GM19099 (cell line): Measurements from ENCODE around the gene OGFOD3.

Experiments
- POLR2A ChIP-seq: IDR thresholded peaks from 3 replicates; pipeline ENCODE4 v1.6.1; 2011; ENCODE audit warnings: low read depth; ENCODE audit not compliant: insufficient read length; ENCODE audit errors: extremely low read depth

The OGFOD3 gene

GRCh38 chr17:82380860-82381702 is 37.3 kb downstream of the OGFOD3 start:
- no peak for TF ChIP-seq POLR2A

DNA sequence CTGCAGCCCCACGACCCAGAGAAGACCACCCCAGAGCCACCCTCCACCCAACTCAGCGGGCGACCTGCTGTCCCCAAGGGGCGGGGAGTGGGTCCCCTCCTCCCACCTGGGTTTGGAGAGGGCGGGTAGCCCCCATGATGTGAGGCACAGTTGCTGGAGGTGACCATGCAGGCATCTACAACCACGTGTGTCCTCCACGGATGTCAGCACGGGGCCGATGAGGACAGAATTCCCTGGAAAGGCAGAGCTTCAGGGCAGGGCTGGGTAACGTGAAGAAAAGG is 39.7 kb downstream of the OGFOD3 start:
- no peak for TF ChIP-seq POLR2A

DNA sequence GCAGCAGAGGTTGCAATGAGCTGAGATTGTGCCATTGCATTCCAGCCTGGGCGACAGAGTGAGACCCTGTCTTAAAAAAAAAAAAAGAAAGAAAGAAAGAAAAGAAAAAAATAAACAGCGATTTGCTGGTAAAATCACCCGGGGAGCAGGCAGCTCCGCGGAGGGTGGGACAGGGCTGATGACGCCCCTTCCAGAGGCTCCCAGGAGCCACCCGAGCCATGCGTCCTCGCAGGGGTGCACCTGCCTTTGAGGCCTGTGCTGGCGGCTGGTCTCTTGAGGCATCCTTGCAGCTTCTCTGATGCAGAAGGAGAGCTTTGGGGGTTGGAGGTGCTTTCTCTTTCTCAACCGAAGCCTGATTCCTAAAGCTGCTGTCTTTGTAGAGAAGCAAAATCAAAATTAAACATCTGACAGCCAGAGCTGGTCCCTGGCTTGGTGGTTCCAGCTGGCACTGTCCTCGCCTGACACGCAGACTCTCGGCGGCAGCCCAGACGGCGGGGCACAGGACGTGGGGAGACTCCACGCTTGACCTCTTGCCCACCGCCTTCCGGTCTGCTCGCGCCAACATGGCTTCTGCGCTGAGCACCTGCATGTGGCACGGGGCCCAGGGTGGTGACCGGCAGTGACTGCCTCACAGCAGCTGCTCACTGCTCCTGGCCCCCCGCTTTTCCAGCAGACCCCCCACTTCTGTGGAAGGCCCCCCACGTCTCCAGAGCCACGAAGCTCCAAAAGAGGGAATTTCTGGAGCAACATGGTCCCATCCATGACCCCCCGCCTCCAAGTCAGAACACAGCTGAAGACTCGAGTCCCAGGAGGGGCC is 40.3 kb downstream of the OGFOD3 start:
- TF ChIP-seq POLR2A: no peak

- TF ChIP-seq POLR2A: no peak
Measured at GRCh38 chr17:82376042-82376730, 42.2 kb downstream of the OGFOD3 start.

GRCh38 chr17:82375359-82376041 is 42.9 kb downstream of the OGFOD3 start:
- TF ChIP-seq POLR2A: no peak

GRCh38 chr17:82374626-82375331 is 43.6 kb downstream of the OGFOD3 start:
- TF ChIP-seq POLR2A: no peak

- no peak for TF ChIP-seq POLR2A
Measured at GRCh38 chr17:82373731-82374625, 44.4 kb downstream of the OGFOD3 start.

DNA sequence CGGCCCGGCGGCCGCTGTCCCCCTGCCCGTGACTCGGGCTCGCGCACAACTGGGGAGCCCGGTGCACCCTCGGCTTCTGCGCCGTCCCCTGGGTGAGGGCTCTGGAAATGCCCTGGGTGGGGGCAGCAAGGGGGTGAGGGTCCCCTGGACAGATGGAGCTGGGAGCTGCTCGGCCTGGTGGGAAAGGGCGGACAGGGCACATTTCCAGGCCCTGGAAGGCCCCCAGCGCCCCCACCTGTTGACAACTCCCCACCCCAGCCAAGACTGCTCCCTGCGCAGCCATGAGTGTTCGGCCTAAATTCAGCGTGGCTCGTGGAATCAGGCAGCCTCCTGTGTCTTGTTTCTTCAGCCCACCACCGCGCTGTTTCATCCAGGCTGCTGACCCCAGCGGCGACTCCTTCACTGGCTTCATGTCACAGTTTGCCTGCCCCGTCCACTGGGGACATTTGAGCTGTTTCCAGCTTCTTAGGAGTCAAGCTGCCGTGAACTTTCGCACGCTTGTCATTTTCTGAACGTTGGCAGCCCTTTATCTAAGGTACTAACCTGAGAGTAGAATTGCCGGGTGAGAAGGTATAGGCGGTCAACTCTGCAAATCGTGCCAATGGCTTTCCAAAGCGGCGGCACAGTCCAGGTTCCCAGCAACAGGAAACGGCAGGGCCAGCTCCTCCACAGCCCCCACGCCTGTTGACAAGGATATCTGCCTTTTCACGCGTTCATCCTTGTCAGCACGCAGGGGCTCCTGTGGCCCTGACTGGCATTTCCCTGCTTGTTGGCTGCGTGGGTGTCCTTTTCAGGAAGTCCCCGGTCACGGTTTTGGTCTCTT is 45.9 kb downstream of the OGFOD3 start:
- TF ChIP-seq POLR2A: no peak

DNA sequence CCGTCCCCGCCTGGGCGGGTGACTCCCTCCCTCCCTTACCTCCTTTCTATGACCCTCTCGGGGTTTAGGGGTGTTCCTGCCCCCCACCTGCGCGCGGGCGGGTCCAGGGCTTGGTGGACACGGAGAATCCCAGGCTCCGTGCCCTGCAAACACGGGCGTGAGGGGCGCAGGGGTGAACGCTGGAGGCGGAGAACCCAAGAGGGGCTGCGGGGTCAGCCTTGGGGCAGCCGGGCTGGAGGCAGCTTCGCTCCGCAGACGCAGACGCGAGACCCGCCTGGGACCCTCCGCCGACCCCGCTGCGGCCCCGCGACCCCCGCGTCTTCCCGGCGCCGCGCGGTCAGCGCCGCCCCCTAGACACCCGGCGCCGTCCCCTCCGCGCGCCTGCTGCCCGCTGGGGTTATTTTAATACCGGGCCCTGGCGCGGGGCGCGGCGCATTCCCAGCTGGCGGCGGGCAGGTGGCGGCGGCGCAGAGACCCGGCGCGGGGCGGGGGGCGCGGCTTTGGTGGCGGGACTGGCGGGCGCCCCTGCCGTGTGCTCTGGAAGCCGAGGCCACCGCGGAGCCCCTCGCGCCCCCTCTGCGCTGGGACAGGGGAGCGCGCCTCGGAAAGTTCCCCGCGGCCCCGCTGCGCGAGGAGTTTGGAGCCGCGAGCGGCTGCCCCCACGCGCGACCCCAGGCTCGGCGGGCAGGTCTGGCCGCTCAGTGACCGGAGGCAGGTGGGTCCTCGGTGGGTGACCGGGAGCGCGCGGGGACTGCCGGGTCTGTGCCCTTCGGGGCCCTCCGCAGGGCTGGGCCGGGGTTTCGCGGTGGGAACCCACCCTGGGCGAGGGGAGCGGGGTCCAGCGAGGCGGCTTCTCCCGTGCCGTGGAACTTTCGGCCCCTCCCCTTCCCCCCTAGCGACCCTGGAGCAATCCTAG is 46.8 kb downstream of the OGFOD3 start, which contains the start of gene UTS2R:
UTS2R (plus strand) TSS at position 433 of the 916 bp plus-strand sequence. CDS start 2,560 bp downstream, outside the sequence.
- no peak for TF ChIP-seq POLR2A

- TF ChIP-seq POLR2A: no peak
Measured at GRCh38 chr17:82370471-82371332, 47.7 kb downstream of the OGFOD3 start.

GRCh38 chr17:82369211-82369610 is 49.2 kb downstream of the OGFOD3 start:
- no peak for TF ChIP-seq POLR2A
